Pancreas (tissue), 10 donors: ENCODE data around the gene DCDC2C. TPM values are rescaled to one million over a fixed set of nuclear protein-coding genes. Genes with fewer than 3 reads are reported as not detected.

Source experiments
- ATAC-seq, 4 donors: fragments of 200-7000 bp; cut with Tn5 transposase; one replicate each; pipeline versions ENCODE4 v1.8.0 to v1.9.1; 2020; ENCODE audit warnings: mild to moderate bottlenecking in 4 of 4, moderate library complexity in 4 of 4
- DNase-seq, 6 donors: peaks; one replicate each; pipeline ENCODE4 v3.0.0-alpha.2; 2020
- FAIRE-seq: peaks from 2 replicates; lab custom pipeline; 2012; peaks lifted over from hg19 to GRCh38; lab: Jason Lieb, UNC
- H3K27ac ChIP-seq, 4 donors: fragments of 200-600 bp; sonication (generic); 1 replicate in 3 of 4; 2 replicates in 1 of 4; pipeline versions ENCODE4 v1.5.0 to v1.8.0; 2020
- H3K27me3 ChIP-seq, 4 donors: fragments of 200-600 bp; one replicate each; pipeline ENCODE4 v1.8.0; 2021
- H3K36me3 ChIP-seq, 3 donors: fragments of 200-600 bp; sonication (generic) in 1 of 3; one replicate each; pipeline versions ENCODE4 v1.5.0 to v1.8.0; 2020 to 2021
- H3K4me1 ChIP-seq, 3 donors: fragments of 200-600 bp; one replicate each; pipeline ENCODE4 v1.8.0; 2021
- H3K4me3 ChIP-seq, 4 donors: fragments of 200-600 bp; sonication (generic) in 2 of 4; one replicate each; pipeline versions ENCODE4 v1.5.0 to v1.8.0; 2020 to 2021
- H3K9me3 ChIP-seq, 4 donors: fragments of 200-600 bp; one replicate each; pipeline ENCODE4 v1.8.0; 2021
- CTCF ChIP-seq, 4 donors: fragments of 200-600 bp; sonication (generic) in 3 of 4; IDR thresholded peaks; one replicate each; pipeline versions ENCODE4 v1.5.0 to v1.8.0; 2021; ENCODE audit warnings: antibody characterized with exemption in 4 of 4
- WGBS, 2 donors: extraction: QIAGEN DNeasy Blood & Tissue Kit; methylation state at CpG; one replicate each; pipeline ENCODE4 v1.1.7; 2013; 5-methylcytosine and 5-hydroxymethylcytosine counted together
- intact Hi-C, 3 donors: fragments of 100-400 bp; cut with DNase I; formaldehyde crosslinking; loops; one replicate each; pipeline versions ENCODE4 v1.11.1 to v1.14.2; 2022
- polyA plus RNA-seq, 2 donors: library from polyadenylated mRNA; stranded (reverse); fragments of 200-250 nt; gene quantifications; one replicate each; pipeline ENCODE4 v1.2.3, GENCODE V29; 2013
- total RNA-seq, 6 donors: library from RNA; stranded (reverse); fragmentation: NEBNext Ultra II Directional in 4 of 6; extraction: Animal tissue kit (Norgen Biotek cat#: 25700) in 4 of 6; gene quantifications; one replicate each; pipeline versions ENCODE4 v1.2.1 to v1.2.4, GENCODE V29; 2021 to 2023
- donor health status: healthy with polysubstance abuse.
- donor health status: DM: no; HTN: no; CAD: no; lungs with moderate emphysema.
- donor health status: DM: no; HTN: no; CAD: no.
- donor health status: control.
- donor health status: control.
- donor health status: Bipolar disorder and iron deficiency.
- donor health status: DM: yes; HTN: yes; CAD: no.
- donor health status: DM: no; HTN: no; CAD: no.
- donor health status: DM: no; HTN: no; CAD: no.
- donor health status: DM: yes; HTN: yes; CAD: no.

The DCDC2C gene
- total and polyA plus RNA-seq, 8 donors: not detected

GRCh38 chr2:3662239-3662638, 41.1 kb upstream of the DCDC2C start:
- intact Hi-C loops: no loop called here
- H3K4me1 ChIP-seq: no peaks in the 10 kb centered on the region

DNA sequence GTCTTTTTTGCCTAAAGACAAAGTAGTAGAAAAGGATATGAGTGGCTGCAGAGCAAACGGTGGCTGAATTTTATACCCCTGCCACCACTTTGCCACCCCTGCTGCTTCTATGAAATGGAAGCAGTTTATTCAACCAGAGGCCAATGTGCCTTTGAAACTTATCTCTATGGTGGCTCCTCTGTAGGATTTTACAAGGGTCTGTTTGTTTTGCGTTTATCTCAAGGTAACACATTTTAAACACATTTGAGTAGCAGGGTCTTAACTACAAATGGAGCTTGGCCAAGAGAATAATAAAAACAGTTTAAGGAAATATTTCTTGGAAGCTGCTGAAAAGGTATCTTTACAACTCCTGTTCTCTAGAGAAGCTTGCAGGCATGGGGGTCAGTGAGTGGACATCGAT, 39.3 kb upstream of the DCDC2C start:
- Histone ChIP-seq H3K4me1 (no peaks in the 10 kb centered on the region), H3K27me3 (no peaks in the 10 kb centered on the region), H3K27ac (no peak overlapping the region), H3K9me3 (no peaks in the 10 kb centered on the region), H3K4me3 (no peak overlapping the region), H3K36me3 (no peaks in the 10 kb centered on the region)
- ATAC-seq (no peak), DNase-seq (no peak), FAIRE-seq (no peak)
- no peak for TF ChIP-seq CTCF (IDR thresholded peaks at IDR 0.05)
- intact Hi-C loops: no loop called here
- WGBS, 2 donors: 32 to 41% methylated on average over 3 of the region's 3 CpGs

More at GRCh38 chr2:3662239-3662638, 41.1 kb upstream of the DCDC2C start:
- ATAC-seq (no peak), DNase-seq (no peak), FAIRE-seq (no peak)
- no peak for TF ChIP-seq CTCF (IDR thresholded peaks at IDR 0.05)
- no peaks in the 10 kb centered on the region for H3K36me3 ChIP-seq
- H3K4me3 ChIP-seq: no peak overlapping the region
- 72 to 88% methylated on average over 6 of the region's 6 CpGs for WGBS, 2 donors
- no peaks in the 10 kb centered on the region for H3K9me3 ChIP-seq
- no peak overlapping the region for H3K27ac ChIP-seq
- H3K27me3 ChIP-seq: no peaks in the 10 kb centered on the region

DNA sequence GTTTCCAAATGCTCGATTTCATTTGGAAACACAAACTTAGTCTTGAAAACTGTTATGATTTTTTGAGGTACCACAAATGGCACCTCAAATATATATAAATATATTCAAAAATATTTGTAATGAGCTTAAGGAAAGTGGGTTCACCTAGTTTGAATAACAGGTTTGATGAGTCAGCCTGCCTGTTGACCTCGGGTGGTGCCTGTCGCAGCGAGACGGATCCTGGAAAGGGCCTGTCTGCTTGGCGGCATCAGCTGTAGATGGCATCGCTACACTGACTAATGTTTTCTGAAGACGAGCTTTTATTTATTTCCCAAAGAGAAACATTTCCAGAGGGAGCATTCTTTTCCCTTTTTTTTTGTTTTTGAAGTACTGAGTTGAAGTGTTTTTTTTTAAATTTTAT, 38.5 kb upstream of the DCDC2C start:
- intact Hi-C loops: no loop called here
- Histone ChIP-seq H3K36me3 (no peaks in the 10 kb centered on the region), H3K4me3 (no peak overlapping the region), H3K27me3 (no peaks in the 10 kb centered on the region), H3K9me3 (no peaks in the 10 kb centered on the region), H3K4me1 (no peaks in the 10 kb centered on the region), H3K27ac (no peak overlapping the region)
- FAIRE-seq: no peak
- WGBS, 2 donors: 66 to 76% methylated on average over 8 of the region's 8 CpGs
- ATAC-seq: no peak
- no peak for TF ChIP-seq CTCF (IDR thresholded peaks at IDR 0.05)
- DNase-seq: no peak

- no peaks in the 10 kb centered on the region for H3K36me3 ChIP-seq
- intact Hi-C loops: no loop called here
- no peak for TF ChIP-seq CTCF (IDR thresholded peaks at IDR 0.05)
- H3K27me3 ChIP-seq: no peaks in the 10 kb centered on the region
- peak in 2 of 6 donors; percentile 1 to 24 for DNase-seq
- 41 to 46% methylated on average over 16 of the region's 16 CpGs for WGBS, 2 donors
- no peak overlapping the region for H3K27ac ChIP-seq
- no peaks in the 10 kb centered on the region for H3K9me3 ChIP-seq
- no peak for ATAC-seq
- H3K4me3 ChIP-seq: no peak overlapping the region
- FAIRE-seq: no peak
- H3K4me1 ChIP-seq: no peaks in the 10 kb centered on the region
Observed at GRCh38 chr2:3665886-3666612, 37.3 kb upstream of the DCDC2C start.

GRCh38 chr2:3666613-3666975, 36.8 kb upstream of the DCDC2C start:
- FAIRE-seq (no peak), DNase-seq (peak in 2 of 6 donors; percentile 5 to 34), ATAC-seq (no peak)
- Histone ChIP-seq H3K4me3 (no peak overlapping the region), H3K36me3 (no peaks in the 10 kb centered on the region), H3K9me3 (no peaks in the 10 kb centered on the region), H3K27ac (no peak overlapping the region), H3K27me3 (no peaks in the 10 kb centered on the region), H3K4me1 (no peaks in the 10 kb centered on the region)
- WGBS, 2 donors: 77 to 81% methylated on average over 18 of the region's 18 CpGs
- intact Hi-C loops: no loop called here
- TF ChIP-seq CTCF (IDR thresholded peaks at IDR 0.05): no peak
